H4 (cell line): Measurements from ENCODE around the gene SP9. TPM values are rescaled to one million over a fixed set of nuclear protein-coding genes. Genes with fewer than 3 reads are reported as not detected.
"Not testable (repeated sequence)": the region's sequence is repeated elsewhere in the genome, so short reads cannot be mapped to it uniquely, and the experiment has no call there.

Experiments
- DNase-seq: peaks from one replicate; pipeline ENCODE4 v3.0.0-alpha.2; 2015; ENCODE audit warnings: low spot score
- total RNA-seq: library from RNA; depleted of rRNA; stranded (reverse); fragments of >200 nt; shearing (Covaris generic); gene quantifications from 2 replicates; pipeline ENCODE4 v1.2.3, GENCODE V29; 2014; rRNA removed

Gene SP9
- total RNA-seq, 1 experiment from 2014 or later, result 0.10 TPM

DNA sequence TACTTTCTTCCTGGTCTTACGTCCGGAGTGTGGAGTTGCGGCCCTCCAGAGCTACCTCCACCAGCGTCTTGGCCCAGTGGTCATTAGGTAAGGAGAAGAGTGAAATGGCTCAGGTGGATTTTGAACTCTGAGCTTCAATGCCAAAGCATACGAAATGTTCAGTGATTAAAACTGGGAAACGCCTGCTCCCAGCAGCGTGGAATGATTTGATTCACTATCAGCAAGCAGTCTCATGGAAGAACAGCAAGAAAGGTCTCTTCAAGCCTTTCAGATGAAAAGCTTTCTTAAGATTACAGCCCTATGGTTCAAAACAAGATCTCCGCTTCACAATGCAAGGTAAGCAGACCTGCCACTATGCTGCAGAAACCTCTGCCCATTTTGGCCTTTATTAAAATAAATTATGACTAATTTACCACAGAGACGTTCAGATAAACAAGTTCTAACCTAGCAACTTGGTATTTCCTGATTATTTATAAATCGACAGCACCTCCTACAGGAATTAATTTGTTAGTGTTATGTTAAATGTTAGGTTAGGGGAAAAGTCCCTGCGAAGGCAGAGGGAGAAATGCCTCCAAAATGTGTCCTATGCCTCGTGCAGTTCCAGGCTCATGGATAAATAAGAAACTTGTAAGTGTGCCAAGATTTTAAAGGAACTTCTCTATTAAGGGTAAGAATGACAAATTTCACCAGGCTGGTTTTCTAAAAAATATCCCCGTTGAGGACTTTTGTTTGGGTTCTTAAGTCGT is 10.1 kb downstream of the SP9 start:
- peak; percentile 31 for DNase-seq

DNA sequence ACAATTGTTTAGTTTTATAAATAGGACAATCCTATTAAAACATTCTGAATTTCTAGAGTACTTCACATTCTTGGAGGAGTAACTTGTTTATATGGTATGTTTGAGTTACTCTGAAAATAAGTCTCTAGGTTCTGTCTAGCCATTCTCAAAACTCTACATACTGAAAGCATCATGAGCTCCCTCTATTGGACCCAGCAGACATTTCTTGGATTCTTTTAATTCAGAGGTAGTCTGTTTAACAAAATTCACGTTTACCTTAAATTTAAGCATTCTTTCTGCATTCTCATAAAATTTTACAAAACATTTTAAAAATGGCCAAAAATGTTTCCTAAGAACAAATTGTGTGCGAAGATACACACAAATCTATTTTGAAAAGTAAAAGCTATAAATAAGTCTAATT is 15.3 kb downstream of the SP9 start:
- no peak for DNase-seq

DNA sequence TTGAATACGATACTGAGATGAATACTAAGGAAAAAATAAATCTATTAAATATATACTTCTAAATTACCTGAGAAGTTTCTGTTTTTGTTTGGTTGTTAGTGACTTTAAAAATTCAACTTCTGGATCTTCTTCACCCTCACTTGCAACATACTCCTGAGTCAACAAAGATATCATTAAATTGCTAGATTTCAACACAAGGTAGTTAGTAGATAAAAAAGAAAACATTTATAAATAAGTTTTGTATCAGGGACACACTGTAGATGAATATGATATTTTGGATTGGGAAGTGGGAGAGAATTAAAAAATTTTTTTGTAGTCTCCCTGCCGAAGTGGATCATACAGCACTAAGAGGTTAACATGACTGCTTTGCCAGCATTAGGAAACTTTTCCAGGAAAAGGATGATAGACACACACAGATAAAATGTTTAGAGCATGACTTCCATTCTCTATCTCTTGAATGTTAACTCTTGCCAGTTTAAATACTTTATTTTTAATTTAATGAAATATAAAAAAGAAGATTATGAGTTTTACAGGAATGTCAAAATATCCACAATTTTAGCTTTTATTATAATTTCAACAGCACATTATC is 15.9 kb downstream of the SP9 start:
- no peak for DNase-seq

DNA sequence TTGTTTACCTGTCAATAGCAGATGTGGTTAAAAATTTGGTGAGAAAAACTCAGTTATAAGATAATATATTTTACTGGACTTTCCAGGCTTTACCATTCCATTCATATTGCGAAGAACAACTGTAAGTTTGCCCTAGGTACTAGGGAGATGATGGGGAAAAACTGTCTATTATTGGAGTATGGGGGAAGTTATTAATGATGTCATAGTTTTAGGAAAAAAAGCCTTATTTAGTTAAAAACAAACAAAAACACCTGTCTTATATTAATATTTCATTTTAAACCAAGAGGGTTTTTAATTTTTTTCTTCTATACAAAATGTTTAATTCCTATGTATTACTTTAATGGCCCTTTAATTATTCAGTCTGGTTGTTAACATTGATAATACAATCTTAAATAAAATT is 18.2 kb downstream of the SP9 start:
- no peak for DNase-seq

DNA sequence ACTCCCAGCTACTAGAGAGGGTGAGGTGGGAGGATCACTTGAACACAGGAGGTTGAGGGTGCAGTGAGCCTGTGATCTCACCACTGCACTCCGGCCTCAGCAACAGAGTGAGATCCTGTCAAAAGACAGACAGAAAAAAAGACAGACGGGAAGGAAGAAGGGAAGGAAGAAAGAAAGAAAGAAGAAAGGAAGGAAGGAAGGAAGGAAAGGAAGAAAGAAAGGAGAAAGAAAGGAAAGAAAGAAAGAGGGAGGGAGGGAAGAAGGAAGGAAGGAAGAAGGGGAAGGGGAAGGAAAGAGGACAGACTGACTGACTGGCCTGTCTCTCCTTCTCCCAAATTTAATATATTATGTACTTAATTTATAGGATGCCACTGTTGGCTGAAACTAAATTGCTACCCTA is 21.6 kb downstream of the SP9 start:
- no peak for DNase-seq

DNA sequence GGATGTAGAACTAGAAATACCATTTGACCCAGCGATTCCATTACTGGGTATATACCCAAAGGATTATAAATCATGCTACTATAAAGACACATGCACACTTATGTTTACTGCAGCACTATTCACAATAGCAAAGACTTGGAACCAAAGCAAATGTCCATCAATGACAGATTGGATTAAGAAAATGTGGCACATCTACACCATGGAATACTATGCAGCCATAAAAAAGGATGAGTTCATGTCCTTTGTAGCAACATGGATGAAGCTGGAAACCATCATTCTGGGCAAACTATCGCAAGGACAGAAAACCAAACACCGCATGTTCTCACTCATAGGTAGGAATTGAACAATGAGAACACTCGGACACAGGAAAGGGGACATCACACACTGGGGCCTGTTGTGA is 24.9 kb downstream of the SP9 start:
- DNase-seq, result not testable (repeated sequence)

DNA sequence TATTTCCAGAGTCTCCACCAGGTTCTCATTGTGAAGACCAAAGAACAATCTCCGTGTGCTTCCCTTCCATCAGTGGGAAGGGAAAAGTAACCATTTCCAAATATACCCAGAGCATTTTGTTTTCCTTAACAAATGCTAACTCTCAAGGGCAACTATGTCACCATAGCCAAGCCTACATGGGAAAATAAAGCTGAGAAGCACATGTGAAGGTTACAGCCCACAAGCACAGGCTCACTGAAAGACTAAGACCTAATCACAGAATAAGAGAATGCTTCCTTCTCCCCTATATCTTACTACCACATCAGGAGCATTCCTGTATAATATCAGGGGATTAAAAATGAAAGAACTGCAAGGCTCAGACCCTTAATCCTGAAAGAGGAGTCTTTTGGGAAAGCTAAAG is 28.2 kb downstream of the SP9 start:
- no peak for DNase-seq

DNA sequence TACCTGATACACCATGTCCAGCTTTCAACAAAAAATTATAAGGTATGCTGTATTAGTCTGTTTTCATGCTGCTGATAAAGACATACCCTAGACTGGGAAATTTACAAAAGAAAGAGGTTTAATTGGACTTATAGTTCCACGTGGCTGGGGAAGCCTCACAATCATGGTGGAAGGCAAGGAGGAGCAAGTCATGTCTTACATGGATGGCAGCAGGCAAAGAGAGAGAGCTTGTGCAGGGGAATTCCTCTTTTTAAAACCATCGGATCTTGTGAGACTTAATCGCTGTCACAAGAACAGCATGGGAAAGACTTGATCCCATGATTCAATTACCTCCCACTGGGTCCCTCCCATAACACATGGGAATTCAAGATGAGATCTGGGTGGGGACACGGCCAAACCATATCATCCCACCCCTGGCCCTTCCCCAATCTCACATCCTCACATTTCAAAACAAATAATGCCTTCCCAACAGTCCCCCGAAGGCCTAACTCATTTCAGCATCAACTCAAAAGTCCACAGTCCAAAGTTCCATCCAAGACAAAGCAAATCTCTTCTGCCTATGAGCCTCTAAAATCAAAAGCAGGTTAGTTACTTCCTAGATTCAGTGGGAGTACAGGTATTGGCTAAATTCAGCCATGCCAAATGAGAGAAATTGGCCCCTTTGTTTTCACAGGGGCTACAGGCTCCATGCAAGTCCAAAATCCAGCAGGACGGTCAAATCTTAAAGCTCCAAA is 28.9 kb downstream of the SP9 start:
- not testable (repeated sequence) for DNase-seq

DNA sequence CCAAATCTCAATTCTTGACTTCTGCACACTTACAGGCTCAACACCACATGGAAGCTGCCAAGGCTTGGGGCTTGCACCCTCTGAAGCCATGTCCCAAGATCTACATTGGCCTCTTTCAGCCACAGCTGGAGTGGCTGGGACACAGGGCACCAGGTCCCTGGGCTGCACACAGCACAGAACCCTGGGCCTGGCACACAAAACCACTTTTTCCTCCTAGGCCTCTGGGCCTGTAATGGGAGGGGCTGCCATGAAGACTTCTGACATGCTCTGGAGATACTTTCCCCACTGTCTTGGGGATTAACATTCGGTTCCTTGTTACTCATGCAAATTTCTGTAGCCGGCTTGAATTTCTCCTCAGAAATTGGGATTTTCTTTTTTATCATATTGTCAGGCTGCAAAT is 29.9 kb downstream of the SP9 start:
- no peak for DNase-seq

DNA sequence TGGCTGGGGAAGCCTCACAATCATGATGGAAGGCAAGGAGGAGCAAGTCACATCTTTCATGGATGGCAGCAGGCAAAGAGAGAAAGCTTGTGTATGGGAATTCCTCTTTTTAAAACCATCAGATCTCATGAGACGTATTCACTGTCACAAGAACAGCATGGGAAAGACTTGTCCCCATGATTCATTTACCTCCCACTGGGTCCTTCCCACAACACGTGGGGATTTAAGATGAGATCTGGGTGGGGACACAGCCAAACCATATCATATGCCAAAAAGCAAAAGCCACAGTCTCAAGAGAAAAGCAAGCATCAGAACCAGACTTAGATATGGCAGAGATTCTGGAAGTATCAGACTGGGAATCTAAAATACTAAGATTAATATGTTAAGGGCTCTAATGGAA is 30.8 kb downstream of the SP9 start:
- DNase-seq, result no peak

DNA sequence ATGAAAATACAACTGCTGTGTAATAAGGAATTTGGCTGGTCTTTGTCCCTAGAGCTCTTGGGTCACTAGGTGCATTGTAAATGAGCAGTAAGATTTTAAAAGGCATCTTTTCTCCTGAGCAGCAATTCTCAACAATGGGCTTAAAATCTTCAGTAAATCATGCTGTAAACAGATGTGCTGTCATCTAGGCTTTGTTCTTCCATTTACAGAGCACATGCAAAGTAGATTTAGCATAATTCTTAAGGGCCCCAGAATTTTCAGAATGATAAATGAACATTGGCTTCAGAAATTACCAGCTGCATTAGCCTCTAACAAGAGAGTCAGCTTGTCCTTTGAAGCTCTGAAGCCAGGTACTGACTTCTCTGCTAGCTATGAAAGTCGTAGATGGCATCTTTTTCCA is 33.9 kb downstream of the SP9 start:
- DNase-seq, result no peak

DNA sequence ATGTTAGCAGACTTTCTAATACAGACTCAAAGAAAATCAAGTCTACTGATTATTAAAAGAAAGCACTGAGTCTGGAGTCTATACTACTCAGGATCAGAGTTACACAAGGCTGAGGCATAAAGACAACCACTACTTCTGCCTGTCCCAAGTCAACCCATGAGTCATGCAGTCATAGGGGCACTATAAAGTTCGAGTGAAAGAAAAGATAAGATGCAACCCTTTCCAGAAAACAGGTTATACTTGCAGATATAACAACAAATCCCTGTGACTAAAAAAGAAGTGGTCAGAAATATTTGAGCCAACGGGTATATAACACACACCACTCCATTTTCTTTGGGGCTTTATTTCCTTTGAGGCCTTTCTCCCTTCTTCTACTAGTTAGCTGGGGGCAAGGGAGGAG is 42.2 kb downstream of the SP9 start:
- DNase-seq, result no peak

DNA sequence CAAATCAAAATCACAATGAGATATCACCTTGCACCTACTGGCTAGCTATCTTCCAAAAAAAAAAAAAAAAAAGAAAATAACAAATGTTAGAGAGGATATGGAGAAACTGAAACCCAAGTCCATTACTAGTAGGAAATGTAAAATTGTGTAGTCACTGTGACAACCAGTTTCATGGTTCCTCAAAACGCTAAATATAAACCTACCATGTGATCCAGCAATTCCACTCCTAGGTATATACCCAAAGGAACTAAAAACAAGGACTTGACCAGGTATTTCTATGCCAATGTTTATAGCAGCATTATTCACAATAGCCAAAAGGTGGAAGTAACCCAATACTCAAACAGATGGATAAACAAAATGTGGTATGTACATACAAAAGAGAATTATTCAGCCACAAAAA is 49.0 kb downstream of the SP9 start:
- no peak for DNase-seq

DNA sequence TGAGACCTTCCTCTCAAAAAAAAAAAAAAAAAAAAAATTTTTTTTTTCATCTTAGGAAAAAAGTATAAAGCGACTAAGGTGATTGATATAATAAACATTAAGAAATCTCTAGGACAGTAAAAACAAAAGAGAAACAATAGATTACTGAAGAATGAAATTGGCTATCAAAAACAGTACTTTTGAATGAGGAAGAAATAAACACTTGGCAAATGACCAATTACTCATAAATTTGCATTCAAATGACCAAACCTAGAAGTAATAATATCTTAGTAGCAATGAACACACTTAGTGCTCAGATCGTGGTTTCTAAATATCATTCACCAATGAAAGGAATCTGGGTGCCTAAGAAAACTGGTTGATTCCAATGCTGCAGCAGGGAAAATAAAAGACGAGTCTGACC is 50.4 kb downstream of the SP9 start:
- DNase-seq, result no peak

Other genes with a start within 250 kb of the SP9 start
- 97.4 and 117 TPM in 2 replicates for gene OLA1, start 86.4 kb upstream of the SP9 start, total RNA-seq
- gene SCRN3, start 60.8 kb downstream of the SP9 start, total RNA-seq, result 15.4 and 15.6 TPM in 2 replicates
- 1.5 and 4.6 TPM in 2 replicates for gene GPR155, start 152.1 kb downstream of the SP9 start, total RNA-seq